OCI-LY1 (cell line): ENCODE data around the gene SH3BP1.

Experiments
- CTCF ChIP-seq: fragments of 200-600 bp; sonication (generic), shearing (Covaris generic); IDR thresholded peaks from 2 replicates; pipeline ENCODE4 v1.5.1; 2017; ENCODE audit warnings: mild to moderate bottlenecking, antibody characterized with exemption, low read length, moderate library complexity, mixed read lengths
- EZH2 ChIP-seq: fragments of 200-600 bp; sonication (generic), shearing (Covaris generic); IDR thresholded peaks from 2 replicates; pipeline ENCODE4 v1.8.0; 2017; ENCODE audit warnings: borderline replicate concordance, mixed run types, mild to moderate bottlenecking, antibody characterized with exemption, low read length, moderate library complexity, mixed read lengths

GRCh38 chr22:37630839-37631435 lies 8.5 kb upstream of the SH3BP1 start:
- TF ChIP-seq CTCF: no peak
- no peak for TF ChIP-seq EZH2
